Testis (tissue), 2 donors: ENCODE data around the gene SLC6A6.

ENCODE experiments used
- POLR2A ChIP-seq: fragments of 450-650 bp; IDR thresholded peaks from one replicate; pipeline ENCODE4 v1.6.1; 2017; ENCODE audit warnings: antibody characterized with exemption, mild to moderate bottlenecking, moderate library complexity
- TF ChIP-seq, protein P1 (sequence below), 3 experiments: fragments of 450-650 bp in 2 of 3; fragments of 200-600 bp in 1 of 3; sonication (generic) in 1 of 3; IDR thresholded peaks; one replicate each; pipeline ENCODE4 v1.5.1; 2016 to 2019; ENCODE audit warnings: antibody characterized with exemption in 3 of 3, mild to moderate bottlenecking in 2 of 3, moderate library complexity in 1 of 3

- TF ChIP-seq, protein P1, sequence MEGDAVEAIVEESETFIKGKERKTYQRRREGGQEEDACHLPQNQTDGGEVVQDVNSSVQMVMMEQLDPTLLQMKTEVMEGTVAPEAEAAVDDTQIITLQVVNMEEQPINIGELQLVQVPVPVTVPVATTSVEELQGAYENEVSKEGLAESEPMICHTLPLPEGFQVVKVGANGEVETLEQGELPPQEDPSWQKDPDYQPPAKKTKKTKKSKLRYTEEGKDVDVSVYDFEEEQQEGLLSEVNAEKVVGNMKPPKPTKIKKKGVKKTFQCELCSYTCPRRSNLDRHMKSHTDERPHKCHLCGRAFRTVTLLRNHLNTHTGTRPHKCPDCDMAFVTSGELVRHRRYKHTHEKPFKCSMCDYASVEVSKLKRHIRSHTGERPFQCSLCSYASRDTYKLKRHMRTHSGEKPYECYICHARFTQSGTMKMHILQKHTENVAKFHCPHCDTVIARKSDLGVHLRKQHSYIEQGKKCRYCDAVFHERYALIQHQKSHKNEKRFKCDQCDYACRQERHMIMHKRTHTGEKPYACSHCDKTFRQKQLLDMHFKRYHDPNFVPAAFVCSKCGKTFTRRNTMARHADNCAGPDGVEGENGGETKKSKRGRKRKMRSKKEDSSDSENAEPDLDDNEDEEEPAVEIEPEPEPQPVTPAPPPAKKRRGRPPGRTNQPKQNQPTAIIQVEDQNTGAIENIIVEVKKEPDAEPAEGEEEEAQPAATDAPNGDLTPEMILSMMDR (IDR thresholded peaks at IDR 0.05) = no peak
- no peak for TF ChIP-seq POLR2A
Observed at GRCh38 chr3:14377838-14378169, 24.6 kb upstream of the SLC6A6 start.
